HEK293 (cell line): ENCODE data around the gene SPACA6.

ENCODE experiments used
- FEZF1 ChIP-seq: fragments of 450-650 bp; formaldehyde crosslinking; IDR thresholded peaks from 2 replicates; pipeline ENCODE4 v1.5.1; 2016; ENCODE audit warnings: missing biosample characterization, missing genetic modification characterization
- ZFP37 ChIP-seq: fragments of 450-650 bp; formaldehyde crosslinking; IDR thresholded peaks from 2 replicates; pipeline ENCODE4 v1.5.1; 2016; ENCODE audit warnings: missing biosample characterization, missing genetic modification characterization
- ZNF121 ChIP-seq: fragments of 450-650 bp; formaldehyde crosslinking; IDR thresholded peaks from 2 replicates; pipeline ENCODE4 v1.5.1; 2016; ENCODE audit warnings: missing biosample characterization, missing genetic modification characterization
- ZNF146 ChIP-seq: fragments of 450-650 bp; formaldehyde crosslinking; IDR thresholded peaks from 2 replicates; pipeline ENCODE4 v1.5.1; 2016; ENCODE audit warnings: missing biosample characterization, missing genetic modification characterization
- ZNF274 ChIP-seq, 2 experiments: fragments of 200-500 bp in 1 of 2; fragments of 450-650 bp in 1 of 2; sonication (Bioruptor generic) in 1 of 2; formaldehyde crosslinking in 1 of 2; IDR thresholded peaks; 2 replicates each; pipeline versions ENCODE4 v1.5.1 to v1.6.1; 2014 to 2016; ENCODE audit warnings: borderline replicate concordance in 1 of 2, inconsistent platforms in 1 of 2, low read length in 1 of 2, missing biosample characterization in 1 of 2, missing genetic modification characterization in 1 of 2
- ZNF394 ChIP-seq: fragments of 450-650 bp; formaldehyde crosslinking; IDR thresholded peaks from 2 replicates; pipeline ENCODE4 v1.5.1; 2016; ENCODE audit warnings: missing biosample characterization, missing genetic modification characterization, mild to moderate bottlenecking, moderate library complexity, borderline replicate concordance
- ZNF521 ChIP-seq: fragments of 450-650 bp; formaldehyde crosslinking; IDR thresholded peaks from 2 replicates; pipeline ENCODE4 v1.5.1; 2017; ENCODE audit warnings: missing biosample characterization, mild to moderate bottlenecking, missing genetic modification characterization
- ZXDB ChIP-seq: fragments of 450-650 bp; formaldehyde crosslinking; IDR thresholded peaks from 2 replicates; pipeline ENCODE4 v1.5.1; 2016; ENCODE audit warnings: missing biosample characterization, missing genetic modification characterization
- TF ChIP-seq, protein P1 (sequence below): fragments of 450-650 bp; formaldehyde crosslinking; IDR thresholded peaks from 2 replicates; pipeline ENCODE4 v1.5.1; 2016; ENCODE audit warnings: missing biosample characterization, missing genetic modification characterization
- TF ChIP-seq, protein P2 (sequence below): fragments of 450-650 bp; formaldehyde crosslinking; IDR thresholded peaks from 2 replicates; pipeline ENCODE4 v1.5.1; 2016; ENCODE audit warnings: missing biosample characterization, missing genetic modification characterization
- TF ChIP-seq, protein P3 (sequence below): fragments of 450-650 bp; formaldehyde crosslinking; IDR thresholded peaks from 2 replicates; pipeline ENCODE4 v1.5.1; 2016; ENCODE audit warnings: missing biosample characterization, missing genetic modification characterization, low read depth
- TF ChIP-seq, protein P4 (sequence below): fragments of 450-650 bp; formaldehyde crosslinking; IDR thresholded peaks from 2 replicates; pipeline ENCODE4 v1.5.1; 2016; ENCODE audit warnings: missing biosample characterization, missing genetic modification characterization
- TF ChIP-seq, protein P5 (sequence below): fragments of 450-650 bp; formaldehyde crosslinking; IDR thresholded peaks from 2 replicates; pipeline ENCODE4 v1.5.1; 2016; ENCODE audit warnings: missing biosample characterization, missing genetic modification characterization
- TF ChIP-seq, protein P6 (sequence below): fragments of 450-650 bp; formaldehyde crosslinking; IDR thresholded peaks from 2 replicates; pipeline ENCODE4 v1.5.1; 2016; ENCODE audit warnings: missing biosample characterization, missing genetic modification characterization

DNA sequence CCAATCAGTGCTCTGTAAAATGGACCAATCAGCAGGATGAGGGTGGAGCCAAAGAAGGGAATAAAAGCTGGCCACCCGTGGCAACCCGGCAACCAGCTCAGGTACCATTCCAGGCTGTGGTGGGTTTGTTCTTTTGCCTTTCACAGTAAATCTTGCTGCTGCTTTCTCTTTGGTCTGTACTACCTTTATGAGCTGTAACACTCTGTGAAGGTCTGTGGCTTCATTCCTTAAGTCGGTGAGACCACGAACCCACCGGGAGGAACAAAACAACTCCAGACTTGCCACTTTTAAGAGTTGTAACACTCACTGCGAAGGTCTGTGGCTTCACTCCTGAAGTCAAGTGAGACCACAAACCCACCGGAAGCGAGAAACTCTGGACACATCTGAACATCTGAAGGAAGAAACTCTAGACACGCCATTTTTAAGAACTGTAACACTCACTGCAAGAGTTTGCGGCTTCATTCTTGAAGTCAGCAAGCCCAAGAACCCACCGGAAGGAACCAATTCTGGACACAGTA lies 16.5 kb upstream of the SPACA6 start:
- TF ChIP-seq FEZF1 (tag by site-specific recombination) (no peak), ZXDB (tag by site-specific recombination) (no peak), ZNF394 (tag by site-specific recombination) (no peak), ZFP37 (tag by site-specific recombination) (no peak), ZNF121 (tag by site-specific recombination) (no peak), ZNF521 (no peak), ZNF146 (tag by site-specific recombination) (no peak), ZNF274 (IDR thresholded peaks at IDR 0.05; ENCODE audit: low read length) (no peak), ZNF274 (tag by site-specific recombination; IDR thresholded peaks at IDR 0.05; ENCODE audit: borderline replicate concordance) (no peak)
- TF ChIP-seq, protein P1, sequence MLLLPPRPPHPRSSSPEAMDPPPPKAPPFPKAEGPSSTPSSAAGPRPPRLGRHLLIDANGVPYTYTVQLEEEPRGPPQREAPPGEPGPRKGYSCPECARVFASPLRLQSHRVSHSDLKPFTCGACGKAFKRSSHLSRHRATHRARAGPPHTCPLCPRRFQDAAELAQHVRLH (tag by site-specific recombination), result no peak
- TF ChIP-seq, protein P2, sequence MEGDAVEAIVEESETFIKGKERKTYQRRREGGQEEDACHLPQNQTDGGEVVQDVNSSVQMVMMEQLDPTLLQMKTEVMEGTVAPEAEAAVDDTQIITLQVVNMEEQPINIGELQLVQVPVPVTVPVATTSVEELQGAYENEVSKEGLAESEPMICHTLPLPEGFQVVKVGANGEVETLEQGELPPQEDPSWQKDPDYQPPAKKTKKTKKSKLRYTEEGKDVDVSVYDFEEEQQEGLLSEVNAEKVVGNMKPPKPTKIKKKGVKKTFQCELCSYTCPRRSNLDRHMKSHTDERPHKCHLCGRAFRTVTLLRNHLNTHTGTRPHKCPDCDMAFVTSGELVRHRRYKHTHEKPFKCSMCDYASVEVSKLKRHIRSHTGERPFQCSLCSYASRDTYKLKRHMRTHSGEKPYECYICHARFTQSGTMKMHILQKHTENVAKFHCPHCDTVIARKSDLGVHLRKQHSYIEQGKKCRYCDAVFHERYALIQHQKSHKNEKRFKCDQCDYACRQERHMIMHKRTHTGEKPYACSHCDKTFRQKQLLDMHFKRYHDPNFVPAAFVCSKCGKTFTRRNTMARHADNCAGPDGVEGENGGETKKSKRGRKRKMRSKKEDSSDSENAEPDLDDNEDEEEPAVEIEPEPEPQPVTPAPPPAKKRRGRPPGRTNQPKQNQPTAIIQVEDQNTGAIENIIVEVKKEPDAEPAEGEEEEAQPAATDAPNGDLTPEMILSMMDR, result no peak
- TF ChIP-seq, protein P3, sequence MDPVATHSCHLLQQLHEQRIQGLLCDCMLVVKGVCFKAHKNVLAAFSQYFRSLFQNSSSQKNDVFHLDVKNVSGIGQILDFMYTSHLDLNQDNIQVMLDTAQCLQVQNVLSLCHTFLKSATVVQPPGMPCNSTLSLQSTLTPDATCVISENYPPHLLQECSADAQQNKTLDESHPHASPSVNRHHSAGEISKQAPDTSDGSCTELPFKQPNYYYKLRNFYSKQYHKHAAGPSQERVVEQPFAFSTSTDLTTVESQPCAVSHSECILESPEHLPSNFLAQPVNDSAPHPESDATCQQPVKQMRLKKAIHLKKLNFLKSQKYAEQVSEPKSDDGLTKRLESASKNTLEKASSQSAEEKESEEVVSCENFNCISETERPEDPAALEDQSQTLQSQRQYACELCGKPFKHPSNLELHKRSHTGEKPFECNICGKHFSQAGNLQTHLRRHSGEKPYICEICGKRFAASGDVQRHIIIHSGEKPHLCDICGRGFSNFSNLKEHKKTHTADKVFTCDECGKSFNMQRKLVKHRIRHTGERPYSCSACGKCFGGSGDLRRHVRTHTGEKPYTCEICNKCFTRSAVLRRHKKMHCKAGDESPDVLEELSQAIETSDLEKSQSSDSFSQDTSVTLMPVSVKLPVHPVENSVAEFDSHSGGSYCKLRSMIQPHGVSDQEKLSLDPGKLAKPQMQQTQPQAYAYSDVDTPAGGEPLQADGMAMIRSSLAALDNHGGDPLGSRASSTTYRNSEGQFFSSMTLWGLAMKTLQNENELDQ (tag by site-specific recombination), result no peak
- TF ChIP-seq, protein P4, sequence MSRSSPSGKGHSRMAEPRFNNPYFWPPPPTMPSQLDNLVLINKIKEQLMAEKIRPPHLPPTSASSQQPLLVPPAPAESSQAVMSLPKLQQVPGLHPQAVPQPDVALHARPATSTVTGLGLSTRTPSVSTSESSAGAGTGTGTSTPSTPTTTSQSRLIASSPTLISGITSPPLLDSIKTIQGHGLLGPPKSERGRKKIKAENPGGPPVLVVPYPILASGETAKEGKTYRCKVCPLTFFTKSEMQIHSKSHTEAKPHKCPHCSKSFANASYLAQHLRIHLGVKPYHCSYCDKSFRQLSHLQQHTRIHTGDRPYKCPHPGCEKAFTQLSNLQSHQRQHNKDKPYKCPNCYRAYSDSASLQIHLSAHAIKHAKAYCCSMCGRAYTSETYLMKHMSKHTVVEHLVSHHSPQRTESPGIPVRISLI (tag by site-specific recombination), result no peak
- TF ChIP-seq, protein P5, sequence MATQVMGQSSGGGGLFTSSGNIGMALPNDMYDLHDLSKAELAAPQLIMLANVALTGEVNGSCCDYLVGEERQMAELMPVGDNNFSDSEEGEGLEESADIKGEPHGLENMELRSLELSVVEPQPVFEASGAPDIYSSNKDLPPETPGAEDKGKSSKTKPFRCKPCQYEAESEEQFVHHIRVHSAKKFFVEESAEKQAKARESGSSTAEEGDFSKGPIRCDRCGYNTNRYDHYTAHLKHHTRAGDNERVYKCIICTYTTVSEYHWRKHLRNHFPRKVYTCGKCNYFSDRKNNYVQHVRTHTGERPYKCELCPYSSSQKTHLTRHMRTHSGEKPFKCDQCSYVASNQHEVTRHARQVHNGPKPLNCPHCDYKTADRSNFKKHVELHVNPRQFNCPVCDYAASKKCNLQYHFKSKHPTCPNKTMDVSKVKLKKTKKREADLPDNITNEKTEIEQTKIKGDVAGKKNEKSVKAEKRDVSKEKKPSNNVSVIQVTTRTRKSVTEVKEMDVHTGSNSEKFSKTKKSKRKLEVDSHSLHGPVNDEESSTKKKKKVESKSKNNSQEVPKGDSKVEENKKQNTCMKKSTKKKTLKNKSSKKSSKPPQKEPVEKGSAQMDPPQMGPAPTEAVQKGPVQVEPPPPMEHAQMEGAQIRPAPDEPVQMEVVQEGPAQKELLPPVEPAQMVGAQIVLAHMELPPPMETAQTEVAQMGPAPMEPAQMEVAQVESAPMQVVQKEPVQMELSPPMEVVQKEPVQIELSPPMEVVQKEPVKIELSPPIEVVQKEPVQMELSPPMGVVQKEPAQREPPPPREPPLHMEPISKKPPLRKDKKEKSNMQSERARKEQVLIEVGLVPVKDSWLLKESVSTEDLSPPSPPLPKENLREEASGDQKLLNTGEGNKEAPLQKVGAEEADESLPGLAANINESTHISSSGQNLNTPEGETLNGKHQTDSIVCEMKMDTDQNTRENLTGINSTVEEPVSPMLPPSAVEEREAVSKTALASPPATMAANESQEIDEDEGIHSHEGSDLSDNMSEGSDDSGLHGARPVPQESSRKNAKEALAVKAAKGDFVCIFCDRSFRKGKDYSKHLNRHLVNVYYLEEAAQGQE (tag by site-specific recombination), result no peak
- TF ChIP-seq, protein P6, sequence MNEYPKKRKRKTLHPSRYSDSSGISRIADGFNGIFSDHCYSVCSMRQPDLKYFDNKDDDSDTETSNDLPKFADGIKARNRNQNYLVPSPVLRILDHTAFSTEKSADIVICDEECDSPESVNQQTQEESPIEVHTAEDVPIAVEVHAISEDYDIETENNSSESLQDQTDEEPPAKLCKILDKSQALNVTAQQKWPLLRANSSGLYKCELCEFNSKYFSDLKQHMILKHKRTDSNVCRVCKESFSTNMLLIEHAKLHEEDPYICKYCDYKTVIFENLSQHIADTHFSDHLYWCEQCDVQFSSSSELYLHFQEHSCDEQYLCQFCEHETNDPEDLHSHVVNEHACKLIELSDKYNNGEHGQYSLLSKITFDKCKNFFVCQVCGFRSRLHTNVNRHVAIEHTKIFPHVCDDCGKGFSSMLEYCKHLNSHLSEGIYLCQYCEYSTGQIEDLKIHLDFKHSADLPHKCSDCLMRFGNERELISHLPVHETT, result no peak
